HPDE6-E6E7 (cell line): ENCODE data around the gene RSPH4A.
"Not testable (repeated sequence)": the region's sequence is repeated elsewhere in the genome, so short reads cannot be mapped to it uniquely, and the experiment has no call there.

ENCODE experiments used
- DNase-seq: peaks from one replicate; pipeline ENCODE4 v3.0.0; 2011; ENCODE audit warnings: missing footprints; ENCODE audit errors: extremely low spot score

The RSPH4A gene

GRCh38 chr6:116615937-116616736 is at the start of gene RSPH4A:
Gene RSPH4A (plus strand): TSS chr6:116616479. CDS start chr6:116616624, 145 bp downstream.
- peak; percentile 96 for DNase-seq

- DNase-seq = no peak
These were observed 48.2 kb upstream of the RSPH4A start for GRCh38 chr6:116568111-116568510.

GRCh38 chr6:116568821-116569755 is 47.2 kb upstream of the RSPH4A start:
- no peak for DNase-seq

- DNase-seq = peak; percentile 95
These were observed 45.2 kb upstream of the RSPH4A start, which contains the start of gene RWDD1 for GRCh38 chr6:116570856-116571682. Gene RWDD1 (plus strand): TSS chr6:116571504. CDS start chr6:116571583, 79 bp downstream.

GRCh38 chr6:116571683-116572000 is 44.6 kb upstream of the RSPH4A start:
- no peak for DNase-seq

- no peak for DNase-seq
These were observed 44.1 kb upstream of the RSPH4A start for GRCh38 chr6:116572162-116572561.

GRCh38 chr6:116575227-116575626 is 41.1 kb upstream of the RSPH4A start:
- no peak for DNase-seq

- no peak for DNase-seq
These were observed 38.8 kb upstream of the RSPH4A start for GRCh38 chr6:116577486-116577885.

GRCh38 chr6:116578335-116578734 is 37.9 kb upstream of the RSPH4A start:
- DNase-seq = no peak

- no peak for DNase-seq
These were observed 37.1 kb upstream of the RSPH4A start for GRCh38 chr6:116579143-116579542.

GRCh38 chr6:116580198-116580597 is 36.1 kb upstream of the RSPH4A start:
- DNase-seq = no peak

- DNase-seq = no peak
These were observed 30.0 kb upstream of the RSPH4A start for GRCh38 chr6:116586276-116586675.

GRCh38 chr6:116586738-116587137 is 29.5 kb upstream of the RSPH4A start:
- DNase-seq = no peak

GRCh38 chr6:116595247-116595646 is 21.0 kb upstream of the RSPH4A start:
- no peak for DNase-seq

GRCh38 chr6:116596815-116597214 is 19.5 kb upstream of the RSPH4A start:
- DNase-seq = no peak

GRCh38 chr6:116603916-116604315 is 12.4 kb upstream of the RSPH4A start:
- not testable (repeated sequence) for DNase-seq

GRCh38 chr6:116604868-116605267 is 11.4 kb upstream of the RSPH4A start:
- DNase-seq = not testable (repeated sequence)

GRCh38 chr6:116605935-116606334 is 10.3 kb upstream of the RSPH4A start:
- DNase-seq = no peak

GRCh38 chr6:116611056-116611455 is 5.2 kb upstream of the RSPH4A start:
- no peak for DNase-seq

- peak; percentile 10 for DNase-seq
These were observed 416 bp downstream of the RSPH4A start for GRCh38 chr6:116616737-116617053.

- no peak for DNase-seq
These were observed 7.9 kb downstream of the RSPH4A start for GRCh38 chr6:116624036-116624805.
